K562 (cell line): ENCODE measurements around the gene STARD6. TPM values are rescaled to one million over a fixed set of nuclear protein-coding genes. Genes with fewer than 3 reads are reported as not detected.
A peak's percentile ranks its signal among the peaks of the same experiment; 100 is the strongest.

ENCODE experiments used
- ARID2 ChIP-seq: fragments of 450-650 bp; IDR thresholded peaks from 2 replicates; pipeline ENCODE4 v1.6.1; 2017; ENCODE audit warnings: antibody characterized with exemption, mild to moderate bottlenecking
- BRD4 ChIP-seq: fragments of 200-600 bp; sonication (generic); IDR thresholded peaks from 2 replicates; pipeline ENCODE4 v1.6.1; 2017; ENCODE audit warnings: inconsistent platforms
- CBX1 ChIP-seq: sonication (generic); IDR thresholded peaks from 2 replicates; pipeline ENCODE4 v1.6.1; 2016; ENCODE audit warnings: antibody characterized with exemption, low read depth, mild to moderate bottlenecking
- CGGBP1 ChIP-seq: fragments of 250-450 bp; sonication (Bioruptor Pico); IDR thresholded peaks from 2 replicates; pipeline ENCODE4 v1.9.0; 2021; ENCODE audit warnings: mild to moderate bottlenecking
- DACH1 ChIP-seq: fragments of 450-650 bp; IDR thresholded peaks from 2 replicates; pipeline ENCODE4 v1.6.1; 2018; ENCODE audit not compliant: partially characterized antibody
- ELK3 ChIP-seq: fragments of 450-650 bp; formaldehyde crosslinking; IDR thresholded peaks from 2 replicates; pipeline ENCODE4 v1.4.0; 2020; ENCODE audit warnings: mild to moderate bottlenecking
- ERF ChIP-seq: fragments of 450-650 bp; formaldehyde crosslinking; IDR thresholded peaks from 2 replicates; pipeline ENCODE4 v1.4.0; 2020; ENCODE audit warnings: mild to moderate bottlenecking, mixed read lengths
- ETV5 ChIP-seq: sonication (generic); formaldehyde crosslinking; IDR thresholded peaks from 2 replicates; pipeline ENCODE4 v1.4.0; 2020; ENCODE audit warnings: low read depth, mild to moderate bottlenecking, missing genetic modification reagents
- FOXO4 ChIP-seq: fragments of 450-650 bp; formaldehyde crosslinking; IDR thresholded peaks from 2 replicates; pipeline ENCODE4 v1.4.0; 2020; ENCODE audit warnings: mild to moderate bottlenecking, moderate library complexity
- ILF3 ChIP-seq: fragments of 450-650 bp; IDR thresholded peaks from 2 replicates; pipeline ENCODE4 v1.6.1; 2018; ENCODE audit warnings: antibody characterized with exemption, mild to moderate bottlenecking, moderate library complexity, borderline replicate concordance
- KLF16 ChIP-seq: IDR thresholded peaks from 2 replicates; pipeline ENCODE4 v1.6.1; 2016; ENCODE audit warnings: antibody characterized with exemption
- MXD1 ChIP-seq: fragments of 250-450 bp; sonication (Bioruptor Pico); IDR thresholded peaks from 2 replicates; pipeline ENCODE4 v1.8.0; 2021; ENCODE audit warnings: borderline replicate concordance, mild to moderate bottlenecking, moderate library complexity; ENCODE audit not compliant: poor library complexity, severe bottlenecking
- NR2C2 ChIP-seq, 2 experiments: fragments of 200-800 bp in 1 of 2; sonication (Bioruptor generic) in 1 of 2; sonication (generic) in 1 of 2; formaldehyde crosslinking in 1 of 2; IDR thresholded peaks; 2 replicates each; pipeline versions ENCODE4 v1.6.1 to v1.8.0; 2016 to 2022; ENCODE audit warnings: mild to moderate bottlenecking in 1 of 2, missing compliant biosample characterization in 1 of 2, missing genetic modification characterization in 1 of 2, missing genetic modification reagents in 1 of 2
- PHF8 ChIP-seq: fragments of 200-600 bp; sonication (generic); IDR thresholded peaks from 2 replicates; pipeline ENCODE4 v1.6.1; 2012; ENCODE audit warnings: mixed run types, mild to moderate bottlenecking, inconsistent platforms, low read length, moderate library complexity, borderline replicate concordance
- POLR2G ChIP-seq: fragments of 200-400 bp; formaldehyde crosslinking; IDR thresholded peaks from 2 replicates; pipeline ENCODE4 v1.6.1; 2017; ENCODE audit warnings: low read depth, mild to moderate bottlenecking, antibody characterized with exemption, low read length, moderate library complexity
- RBM39 ChIP-seq: fragments of 200-400 bp; formaldehyde crosslinking; optimal IDR thresholded peaks from 2 replicates; pipeline ENCODE3; 2018; ENCODE audit warnings: low read depth, low read length
- SIRT6 ChIP-seq: IDR thresholded peaks from one replicate; pipeline ENCODE4 v1.6.1; 2012; ENCODE audit warnings: low read depth, mild to moderate bottlenecking, control low read depth, inconsistent platforms, low read length, moderate library complexity
- TCF3 ChIP-seq: sonication (generic); formaldehyde crosslinking; IDR thresholded peaks from 2 replicates; pipeline ENCODE4 v1.4.0; 2020; ENCODE audit warnings: mild to moderate bottlenecking, missing genetic modification reagents
- ZBTB2 ChIP-seq: fragments of 450-650 bp; IDR thresholded peaks from 2 replicates; pipeline ENCODE4 v1.6.1; 2016; ENCODE audit warnings: antibody characterized with exemption
- ZBTB9 ChIP-seq: fragments of 450-650 bp; formaldehyde crosslinking; IDR thresholded peaks from 2 replicates; pipeline ENCODE4 v1.4.0; 2020; ENCODE audit warnings: mild to moderate bottlenecking, moderate library complexity
- polyA plus RNA-seq, 8 experiments: library from polyadenylated mRNA; depleted of rRNA in 4 of 8; stranded (reverse) in 5 of 8; unstranded in 3 of 8; fragments of >200 nt; fragmentation: Nextera tagmentation in 2 of 8; fragmentation: Illumina TruSeq in 1 of 8; extraction: Ambion mirVana in 2 of 8; extraction: Trizol in 1 of 8; gene quantifications; 2 replicates each; pipeline versions ENCODE4 v1.2.1 to v1.2.3, GENCODE V29; 2011 to 2014; ENCODE audit warnings: inconsistent platforms in 1 of 8, missing spikeins in 1 of 8
- total RNA-seq, 7 experiments: library from RNA; depleted of rRNA in 6 of 7; stranded (reverse); fragments of >200 nt in 6 of 7; fragmentation: Illumina TruSeq in 2 of 7; extraction: Trizol in 2 of 7; gene quantifications; 2 replicates each; pipeline versions ENCODE4 v1.2.1 to v1.2.3, GENCODE V29; 2011 to 2021; ENCODE audit warnings: low replicate concordance in 1 of 7

Gene STARD6
- total and polyA plus RNA-seq, 9 of the 15 experiments (the other 6 are each of a cell fraction or from before 2014, with no cell fraction given): 0.11 to 0.15 TPM; not detected in 7

- TF ChIP-seq PHF8 (peak; percentile 73; the same call in 1 of the 2 replicates), KLF16 (no peak), MXD1 (CRISPR knock-in tag) (no peak), POLR2G (peak; percentile 95), CGGBP1 (CRISPR knock-in tag) (no peak), DACH1 (no peak), ARID2 (no peak), TCF3 (no peak), CBX1 (peak; percentile 44; the same call in 1 of the 2 replicates), SIRT6 (no peak), ERF (no peak), NR2C2 (CRISPR knock-in tag; IDR thresholded peaks at IDR 0.05) (no peak), NR2C2 (tag; IDR thresholded peaks at IDR 0.05) (peak; percentile 32; the same call in 1 of the 2 replicates), ELK3 (CRISPR knock-in tag) (no peak), RBM39 (no peak), BRD4 (no peak), ZBTB2 (peak; percentile 95), FOXO4 (CRISPR knock-in tag) (no peak), ETV5 (no peak), ZBTB9 (CRISPR knock-in tag) (no peak), ILF3 (no peak)
Observed at GRCh38 chr18:54357660-54358494, at the start of gene STARD6, which contains the start of gene C18orf54 (continued).
